ENCODE measurements around the gene NLRP10. TPM values are rescaled to one million over a fixed set of nuclear protein-coding genes. Genes with fewer than 3 reads are reported as not detected.

Gene NLRP10
- total RNA-seq, 1 experiment from 2014 or later = not detected

DNA sequence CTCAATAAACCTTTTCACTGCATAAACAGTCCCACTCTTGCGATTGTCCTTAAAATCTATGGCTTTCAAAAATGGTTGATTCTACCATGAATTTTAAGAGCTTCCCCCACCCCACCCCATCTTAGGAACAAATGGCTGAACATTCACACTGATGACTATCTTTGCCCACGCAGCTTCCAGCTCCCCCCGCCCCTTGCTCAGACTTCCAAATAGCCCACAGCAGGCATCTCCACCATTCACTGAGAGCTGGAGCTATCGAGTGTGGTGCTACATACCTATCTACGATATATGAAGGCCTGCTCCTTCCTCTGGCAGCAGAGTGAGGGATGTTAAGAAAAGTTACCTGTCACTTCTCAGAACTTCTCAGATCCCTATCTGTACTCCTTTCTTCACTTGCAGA is 48.6 kb upstream of the NLRP10 start:
- Histone ChIP-seq H3K27me3 (ENCODE audit: insufficient read depth, low read length) (peaks cover 19% of the 10 kb centered on the region; the same call in 1 of the 2 replicates), H3K79me2 (ENCODE audit: insufficient read depth, low read length) (no peaks in the 10 kb centered on the region), H3K79me1 (ENCODE audit: insufficient read depth, low read depth, low read length, poor library complexity, severe bottlenecking) (no peaks in the 10 kb centered on the region), H2BK20ac (ENCODE audit: low read depth, low read length, poor library complexity, severe bottlenecking) (no peak overlapping the region), H2BK5ac (ENCODE audit: insufficient read length, low read length) (no peak overlapping the region), H4K8ac (replicated peaks; ENCODE audit: insufficient read length, low read depth, low read length) (no peak overlapping the region), H4K20me1 (ENCODE audit: control insufficient read depth, insufficient read depth, insufficient read length) (no peaks in the 10 kb centered on the region), H3K4me1 (ENCODE audit: insufficient read depth, low read length) (peaks cover 5% of the 10 kb centered on the region), H2BK12ac (ENCODE audit: insufficient read length, low read depth, low read length) (no peak overlapping the region), H3K56ac (ENCODE audit: insufficient read length, low read depth, low read length) (no peak overlapping the region), H3K23me2 (ENCODE audit: insufficient read length, low read depth, low read length, poor library complexity, severe bottlenecking) (peaks cover 5% of the 10 kb centered on the region), H3K9ac (ENCODE audit: extremely low read depth, insufficient read length, low read length) (no peak overlapping the region), H3K23ac (ENCODE audit: insufficient read length, low read depth, low read length) (no peak overlapping the region), H3K18ac (ENCODE audit: insufficient read length, low read depth, low read length) (no peak overlapping the region), H2AK5ac (ENCODE audit: insufficient read length, low read length) (no peak overlapping the region), H3T11ph (ENCODE audit: low read length) (no peak overlapping the region), H4K91ac (ENCODE audit: insufficient read length, low read depth, low read length) (no peak overlapping the region), H3K14ac (ENCODE audit: insufficient read depth, low read length) (no peak overlapping the region), H3K4me2 (ENCODE audit: insufficient read depth, insufficient read length, low read length) (no peak overlapping the region), H3K9me3 (ENCODE audit: control insufficient read depth, low read depth, low read length) (no peaks in the 10 kb centered on the region), H2BK120ac (ENCODE audit: low read depth, low read length, poor library complexity, severe bottlenecking) (no peak overlapping the region), H3K4ac (ENCODE audit: low read depth, low read length) (no peak overlapping the region), H2AFZ (ENCODE audit: low read length) (no peak overlapping the region), H4K5ac (ENCODE audit: insufficient read length, low read depth, low read length) (no peak overlapping the region), H3K27ac (ENCODE audit: insufficient read length, low read depth, low read length) (no peak overlapping the region), H2BK15ac (ENCODE audit: low read depth, low read length) (no peak overlapping the region)
- Mint-ChIP-seq H3K27me3 (ENCODE audit: low read depth) (peaks cover 69% of the 10 kb centered on the region), H3K4me1 (peaks cover 33 to 36% of the 10 kb centered on the region in 2 experiments), H3K9me3 (no peaks in the 10 kb centered on the region), H3K27ac (no peak overlapping the region), H3K36me3 (ENCODE audit: insufficient read depth in 1 of 3, low read depth in 3 of 3) (no peaks in the 10 kb centered on the region; a peak in 1 of 7 replicates), H3K4me3 (no peak overlapping the region)
- no peak for DNase-seq
- no CpG with 5 or more reads among the region's 5 CpGs for WGBS (ENCODE audit: extremely low coverage, insufficient read length, low lambda C conversion rate)
- TF ChIP-seq, protein P1, sequence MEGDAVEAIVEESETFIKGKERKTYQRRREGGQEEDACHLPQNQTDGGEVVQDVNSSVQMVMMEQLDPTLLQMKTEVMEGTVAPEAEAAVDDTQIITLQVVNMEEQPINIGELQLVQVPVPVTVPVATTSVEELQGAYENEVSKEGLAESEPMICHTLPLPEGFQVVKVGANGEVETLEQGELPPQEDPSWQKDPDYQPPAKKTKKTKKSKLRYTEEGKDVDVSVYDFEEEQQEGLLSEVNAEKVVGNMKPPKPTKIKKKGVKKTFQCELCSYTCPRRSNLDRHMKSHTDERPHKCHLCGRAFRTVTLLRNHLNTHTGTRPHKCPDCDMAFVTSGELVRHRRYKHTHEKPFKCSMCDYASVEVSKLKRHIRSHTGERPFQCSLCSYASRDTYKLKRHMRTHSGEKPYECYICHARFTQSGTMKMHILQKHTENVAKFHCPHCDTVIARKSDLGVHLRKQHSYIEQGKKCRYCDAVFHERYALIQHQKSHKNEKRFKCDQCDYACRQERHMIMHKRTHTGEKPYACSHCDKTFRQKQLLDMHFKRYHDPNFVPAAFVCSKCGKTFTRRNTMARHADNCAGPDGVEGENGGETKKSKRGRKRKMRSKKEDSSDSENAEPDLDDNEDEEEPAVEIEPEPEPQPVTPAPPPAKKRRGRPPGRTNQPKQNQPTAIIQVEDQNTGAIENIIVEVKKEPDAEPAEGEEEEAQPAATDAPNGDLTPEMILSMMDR (conservative IDR thresholded peaks at IDR 0.05) = no peak
